ENCODE data around the gene CORIN.

Gene CORIN

GRCh38 chr4:47675806-47676205, 162.1 kb downstream of the CORIN start:
- no peak for DNase-seq

- DNase-seq, result peak; percentile 8
These were observed 163.7 kb downstream of the CORIN start for GRCh38 chr4:47674144-47674543.

- no peak for DNase-seq
These were observed 165.2 kb downstream of the CORIN start for GRCh38 chr4:47672696-47673095.

- DNase-seq, result no peak
These were observed 167.9 kb downstream of the CORIN start for GRCh38 chr4:47669946-47670345.

- DNase-seq, result peak; percentile 66
These were observed 169.0 kb downstream of the CORIN start for GRCh38 chr4:47668810-47669408.

GRCh38 chr4:47668256-47668655, 169.6 kb downstream of the CORIN start:
- DNase-seq, result no peak

GRCh38 chr4:47667552-47667951, 170.3 kb downstream of the CORIN start:
- DNase-seq, result no peak

- DNase-seq, result no peak
These were observed 173.6 kb downstream of the CORIN start for GRCh38 chr4:47664051-47664826.

GRCh38 chr4:47662975-47663374, 174.9 kb downstream of the CORIN start:
- no peak for DNase-seq

GRCh38 chr4:47661741-47662140, 176.1 kb downstream of the CORIN start:
- peak; percentile 51 for DNase-seq

- DNase-seq, result no peak
These were observed 178.5 kb downstream of the CORIN start for GRCh38 chr4:47659342-47659741.

GRCh38 chr4:47654972-47655693, 182.7 kb downstream of the CORIN start:
- DNase-seq, result no peak

- DNase-seq, result no peak
These were observed 185.8 kb downstream of the CORIN start for GRCh38 chr4:47652092-47652491.

GRCh38 chr4:47651231-47651630, 186.6 kb downstream of the CORIN start:
- no peak for DNase-seq

- peak; percentile 40 for DNase-seq
These were observed 187.2 kb downstream of the CORIN start for GRCh38 chr4:47650584-47651130.

- no peak for DNase-seq
These were observed 190.3 kb downstream of the CORIN start for GRCh38 chr4:47647544-47647943.

- no peak for DNase-seq
These were observed 190.8 kb downstream of the CORIN start for GRCh38 chr4:47647029-47647428.

- DNase-seq, result peak; percentile 34
These were observed 191.5 kb downstream of the CORIN start for GRCh38 chr4:47646372-47646771.

GRCh38 chr4:47643845-47644244, 194.0 kb downstream of the CORIN start:
- no peak for DNase-seq

GRCh38 chr4:47642985-47643760, 194.7 kb downstream of the CORIN start:
- peak; percentile 66 for DNase-seq

- DNase-seq, result no peak
These were observed 195.6 kb downstream of the CORIN start for GRCh38 chr4:47642191-47642830.

- no peak for DNase-seq
These were observed 196.1 kb downstream of the CORIN start for GRCh38 chr4:47641755-47642154.

Data from fibroblast of skin of scalp (primary cell).